ENCODE results near the gene TLE2. TPM values are rescaled to one million over a fixed set of nuclear protein-coding genes. Genes with fewer than 3 reads are reported as not detected.

TLE2 gene
- total RNA-seq, 4 donors from 2014 or later: 19.3 to 39.8 (median 31.0) TPM

- no peak for TF ChIP-seq CTCF (IDR thresholded peaks at IDR 0.05)
- ATAC-seq (ENCODE audit: low FRiP score): peak; percentile 22
- DNase-seq (ENCODE audit: low spot score): no peak
Observed at GRCh38 chr19:2952953-2953481, 76.1 kb downstream of the TLE2 start.

- no peak for TF ChIP-seq CTCF (IDR thresholded peaks at IDR 0.05)
- peak; percentile 97 for ATAC-seq (ENCODE audit: low FRiP score)
Observed at GRCh38 chr19:2950286-2951124, 78.6 kb downstream of the TLE2 start.

GRCh38 chr19:2949939-2950285, 79.2 kb downstream of the TLE2 start:
- no peak for ATAC-seq (ENCODE audit: low FRiP score)
- TF ChIP-seq CTCF (IDR thresholded peaks at IDR 0.05): no peak
- no peak for DNase-seq (ENCODE audit: low spot score)

More at GRCh38 chr19:2950286-2951124, 78.6 kb downstream of the TLE2 start:
- DNase-seq (ENCODE audit: low spot score): peak; percentile 100

Other genes starting within 250 kb of the TLE2 start
- 10 to 100 TPM; 32.7 to 50.4 (median 36.7) TPM for gene SGTA, start 246.0 kb downstream of the TLE2 start, total RNA-seq
- gene THOP1, start 243.8 kb downstream of the TLE2 start, total RNA-seq: 10 to 100 TPM; 27.4 to 50.2 (median 31.9) TPM
- gene ZNF554, start 209.4 kb downstream of the TLE2 start, total RNA-seq: 1 to 10 TPM in 3 of 4 donors, under 1 TPM in 1; 0.84 to 4.0 (median 3.1) TPM
- gene ZNF555, start 187.8 kb downstream of the TLE2 start, total RNA-seq: 1 to 10 TPM; 3.9 to 7.3 (median 4.8) TPM
- 1 to 10 TPM in 1 of 4 donors, under 1 TPM in 2, not detected in 1; 0.09 to 1.1 (median 0.31) TPM for gene ZNF556, start 161.9 kb downstream of the TLE2 start, total RNA-seq
- gene ZNF57, start 128.4 kb downstream of the TLE2 start, total RNA-seq: 1 to 10 TPM; 2.0 to 6.3 (median 4.7) TPM
- 1 to 10 TPM; 3.2 to 8.7 (median 3.8) TPM for gene ZNF77, start 84.3 kb downstream of the TLE2 start, total RNA-seq
- 1 to 10 TPM in 3 of 4 donors, under 1 TPM in 1; 0.36 to 2.8 (median 1.7) TPM for gene TLE6, start 51.7 kb downstream of the TLE2 start, total RNA-seq
- gene TLE5, start 33.2 kb upstream of the TLE2 start, total RNA-seq: 100 to 1,000 TPM; 226 to 340 (median 261) TPM
- gene GNA11, start 65.1 kb upstream of the TLE2 start, total RNA-seq: 10 to 100 TPM; 36.9 to 58.2 (median 43.5) TPM
- 10 to 100 TPM; 10.2 to 33.7 (median 10.8) TPM for gene GNA15, start 106.8 kb upstream of the TLE2 start, total RNA-seq
- gene S1PR4, start 149.5 kb upstream of the TLE2 start, total RNA-seq: 10 to 100 TPM in 1 of 4 donors, 1 to 10 TPM in 3; 1.1 to 35.3 (median 9.4) TPM
- gene NCLN, start 156.7 kb upstream of the TLE2 start, total RNA-seq: 10 to 100 TPM; 33.6 to 65.7 (median 41.1) TPM
- gene CELF5, start 195.4 kb upstream of the TLE2 start, total RNA-seq: not detected

All from omental fat pad (tissue), 4 donors.